HL-60 (cell line): ENCODE data around the gene ARL4A.

Experiments
- CTCF ChIP-seq: IDR thresholded peaks from one replicate; pipeline ENCODE4 v1.5.1; 2011; ENCODE audit warnings: low read length, control low read depth, inconsistent platforms; ENCODE audit not compliant: insufficient read depth
- GABPA ChIP-seq: IDR thresholded peaks from 2 replicates; pipeline ENCODE4 v1.6.1; 2012; ENCODE audit warnings: low read depth
- SPI1 ChIP-seq: IDR thresholded peaks from 2 replicates; pipeline ENCODE4 v1.6.1; 2012; ENCODE audit warnings: low read depth, mild to moderate bottlenecking, borderline replicate concordance

- TF ChIP-seq CTCF (no peak), GABPA (no peak), SPI1 (no peak)
Measured at GRCh38 chr7:12641196-12641595, 46.2 kb upstream of the ARL4A start.
